Esophagus squamous epithelium (tissue), 5 donors: ENCODE measurements around the gene YEATS4. TPM values are rescaled to one million over a fixed set of nuclear protein-coding genes. Genes with fewer than 3 reads are reported as not detected.

ENCODE experiments used
- DNase-seq: peaks from one replicate; lab custom pipeline; 2025; lab: John Stamatoyannopoulos, UW
- H3K27ac ChIP-seq, 4 donors: fragments of 200-600 bp; sonication (generic); one replicate each; pipeline ENCODE4 v1.5.1; 2016 to 2019; ENCODE audit warnings: mild to moderate bottlenecking in 1 of 4
- H3K27me3 ChIP-seq, 4 donors: fragments of 200-600 bp; sonication (generic); 1 replicate in 3 of 4; 2 replicates in 1 of 4; pipeline versions ENCODE4 v1.5.1 to v1.6.0; 2017 to 2021; ENCODE audit warnings: antibody characterized with exemption in 1 of 4
- H3K36me3 ChIP-seq, 3 donors: fragments of 200-600 bp; sonication (generic); one replicate each; pipeline ENCODE4 v1.5.1; 2016 to 2019
- H3K4me1 ChIP-seq, 3 donors: fragments of 200-600 bp; sonication (generic); one replicate each; pipeline ENCODE4 v1.5.1; 2017 to 2019
- H3K4me3 ChIP-seq, 4 donors: fragments of 200-600 bp; sonication (generic); 1 replicate in 3 of 4; 2 replicates in 1 of 4; pipeline ENCODE4 v1.5.1; 2016 to 2019; ENCODE audit warnings: mild to moderate bottlenecking in 2 of 4, moderate library complexity in 1 of 4
- H3K9me3 ChIP-seq, 3 donors: fragments of 200-600 bp; sonication (generic); one replicate each; pipeline ENCODE4 v1.5.1; 2016 to 2019
- POLR2A ChIP-seq, 4 donors: fragments of 450-650 bp; IDR thresholded peaks; one replicate each; pipeline ENCODE4 v1.6.1; 2017; ENCODE audit warnings: antibody characterized with exemption in 4 of 4, mild to moderate bottlenecking in 4 of 4, moderate library complexity in 3 of 4
- WGBS, 2 donors: methylation state at CpG; one replicate each; pipeline ENCODE4 v1.1.5; 2018; 5-methylcytosine and 5-hydroxymethylcytosine counted together
- intact Hi-C: fragments of 100-400 bp; cut with DNase I; formaldehyde crosslinking; loops from one replicate; pipeline ENCODE4 v1.15.0; 2022
- total RNA-seq, 4 donors: library from RNA; depleted of rRNA; stranded (reverse); fragments of >200 nt; gene quantifications; one replicate each; pipeline ENCODE4 v1.1.0, GENCODE V29; 2016
- TF ChIP-seq, protein P1 (sequence below), 6 experiments: fragments of 450-650 bp in 4 of 6; fragments of 200-600 bp in 2 of 6; sonication (generic) in 2 of 6; IDR thresholded peaks; one replicate each; pipeline ENCODE4 v1.5.1; 2016 to 2019; ENCODE audit warnings: antibody characterized with exemption in 6 of 6, mild to moderate bottlenecking in 4 of 6, moderate library complexity in 4 of 6
- donor health status: DM: yes; HTN: yes; CAD: no.

YEATS4 gene
- total RNA-seq, 4 donors from 2014 or later, result 15.0 to 36.9 (median 26.2) TPM

DNA sequence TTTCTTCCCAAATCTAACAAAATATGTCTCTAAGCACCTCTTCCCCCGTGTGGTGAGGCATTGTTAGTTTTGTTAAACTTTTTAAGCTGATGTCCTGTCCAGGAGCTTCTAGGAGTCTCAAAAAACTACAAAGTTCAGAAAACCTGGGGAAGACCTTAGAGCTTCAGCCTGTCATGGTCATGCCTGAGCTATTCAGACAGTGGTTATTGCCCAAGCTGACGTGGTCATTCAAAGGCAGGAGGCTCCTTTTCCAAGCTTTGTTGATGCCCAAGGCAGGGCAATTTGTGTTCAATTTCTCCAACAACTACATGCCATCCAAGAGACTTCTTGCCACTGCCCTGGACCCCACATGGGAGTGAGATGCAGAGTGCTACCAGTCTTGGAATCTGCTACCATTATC, 17.1 kb upstream of the YEATS4 start:
- TF ChIP-seq, protein P1, sequence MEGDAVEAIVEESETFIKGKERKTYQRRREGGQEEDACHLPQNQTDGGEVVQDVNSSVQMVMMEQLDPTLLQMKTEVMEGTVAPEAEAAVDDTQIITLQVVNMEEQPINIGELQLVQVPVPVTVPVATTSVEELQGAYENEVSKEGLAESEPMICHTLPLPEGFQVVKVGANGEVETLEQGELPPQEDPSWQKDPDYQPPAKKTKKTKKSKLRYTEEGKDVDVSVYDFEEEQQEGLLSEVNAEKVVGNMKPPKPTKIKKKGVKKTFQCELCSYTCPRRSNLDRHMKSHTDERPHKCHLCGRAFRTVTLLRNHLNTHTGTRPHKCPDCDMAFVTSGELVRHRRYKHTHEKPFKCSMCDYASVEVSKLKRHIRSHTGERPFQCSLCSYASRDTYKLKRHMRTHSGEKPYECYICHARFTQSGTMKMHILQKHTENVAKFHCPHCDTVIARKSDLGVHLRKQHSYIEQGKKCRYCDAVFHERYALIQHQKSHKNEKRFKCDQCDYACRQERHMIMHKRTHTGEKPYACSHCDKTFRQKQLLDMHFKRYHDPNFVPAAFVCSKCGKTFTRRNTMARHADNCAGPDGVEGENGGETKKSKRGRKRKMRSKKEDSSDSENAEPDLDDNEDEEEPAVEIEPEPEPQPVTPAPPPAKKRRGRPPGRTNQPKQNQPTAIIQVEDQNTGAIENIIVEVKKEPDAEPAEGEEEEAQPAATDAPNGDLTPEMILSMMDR (IDR thresholded peaks at IDR 0.05), result no peak
- no peak for TF ChIP-seq POLR2A (IDR thresholded peaks at IDR 0.05)
- Histone ChIP-seq H3K27me3 (no peaks in the 10 kb centered on the region), H3K4me3 (no peak overlapping the region), H3K4me1 (peaks cover 0 to 8% (median 2%) of the 10 kb centered on the region in 3 donors), H3K9me3 (no peaks in the 10 kb centered on the region), H3K36me3 (no peaks in the 10 kb centered on the region), H3K27ac (no peak overlapping the region)
- no peak for DNase-seq
- 58 to 61% methylated on average over 2 of the region's 2 CpGs for WGBS, 2 donors
- intact Hi-C loops, result no loop called here

DNA sequence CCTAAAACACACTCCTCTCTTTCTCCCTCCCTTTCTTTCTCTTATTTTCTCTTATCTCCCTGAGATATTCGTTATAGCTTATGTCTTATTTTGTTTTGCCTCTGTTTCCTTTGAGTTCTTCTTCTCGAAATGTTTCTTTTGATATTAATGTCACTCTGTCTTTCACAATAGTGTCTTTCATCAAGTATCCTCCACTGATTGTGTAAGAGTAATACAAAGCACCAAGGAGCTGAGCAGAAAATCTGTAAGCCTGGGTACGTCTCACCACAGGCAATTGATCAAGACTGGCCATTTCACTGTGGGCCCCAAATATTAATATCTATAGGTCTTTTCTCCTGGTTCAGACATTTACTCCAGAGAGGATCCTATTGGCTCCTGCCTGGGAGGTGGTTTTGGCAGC, 16.2 kb upstream of the YEATS4 start:
- DNase-seq, result no peak
- H3K4me1 ChIP-seq, result peaks cover 0 to 7% (median 2%) of the 10 kb centered on the region in 3 donors
- no peaks in the 10 kb centered on the region for H3K27me3 ChIP-seq
- TF ChIP-seq, protein P1 (IDR thresholded peaks at IDR 0.05), result no peak
- TF ChIP-seq POLR2A (IDR thresholded peaks at IDR 0.05), result no peak
- no peak overlapping the region for H3K27ac ChIP-seq
- H3K4me3 ChIP-seq, result no peak overlapping the region
- 69 to 72% methylated on average over 3 of the region's 3 CpGs for WGBS, 2 donors
- no peaks in the 10 kb centered on the region for H3K36me3 ChIP-seq
- intact Hi-C loops, result no loop called here
- no peaks in the 10 kb centered on the region for H3K9me3 ChIP-seq

DNA sequence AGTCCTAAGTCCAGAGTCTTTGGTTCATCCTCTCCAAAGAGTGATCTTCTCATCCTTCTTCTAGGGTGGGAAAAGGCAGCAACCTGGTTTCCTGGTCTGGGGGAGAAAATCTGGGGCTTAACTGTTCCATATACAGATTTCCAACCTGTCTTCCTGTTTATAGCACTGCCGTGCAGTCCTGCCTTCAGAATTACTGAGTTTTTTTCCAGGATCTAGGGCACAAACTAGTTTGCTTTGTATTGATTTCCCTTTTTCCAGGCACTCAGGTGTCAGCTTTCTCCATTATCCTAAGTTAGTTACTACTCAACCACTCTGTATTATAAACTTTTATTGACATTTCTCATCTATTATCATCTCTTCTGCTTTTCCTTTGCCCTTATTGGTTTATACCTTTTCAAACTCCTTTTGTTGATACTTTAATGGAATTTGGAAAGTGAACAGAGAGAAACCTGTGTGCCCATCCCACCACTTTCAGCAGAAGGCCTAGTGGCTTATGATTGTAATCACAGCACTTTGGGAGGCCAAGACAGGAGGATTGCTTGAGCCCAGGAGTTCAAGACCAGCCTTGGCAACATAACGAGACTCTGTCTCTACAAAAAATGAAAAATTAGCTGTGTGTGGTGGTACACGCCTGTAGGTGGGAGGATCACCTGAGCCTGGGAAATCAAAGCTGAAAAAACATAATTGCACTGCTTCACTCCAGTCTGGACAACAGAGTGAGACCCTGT, 15.5 kb upstream of the YEATS4 start:
- DNase-seq, result no peak
- Histone ChIP-seq H3K27me3 (no peaks in the 10 kb centered on the region), H3K4me1 (peaks cover 0 to 7% (median 2%) of the 10 kb centered on the region in 3 donors), H3K4me3 (no peak overlapping the region), H3K27ac (no peak overlapping the region), H3K36me3 (no peaks in the 10 kb centered on the region), H3K9me3 (no peaks in the 10 kb centered on the region)
- intact Hi-C loops, result no loop called here
- WGBS, 2 donors, result 36 to 43% methylated on average over 3 of the region's 3 CpGs
- no peak for TF ChIP-seq POLR2A (IDR thresholded peaks at IDR 0.05)
- TF ChIP-seq, protein P1 (IDR thresholded peaks at IDR 0.05), result no peak

DNA sequence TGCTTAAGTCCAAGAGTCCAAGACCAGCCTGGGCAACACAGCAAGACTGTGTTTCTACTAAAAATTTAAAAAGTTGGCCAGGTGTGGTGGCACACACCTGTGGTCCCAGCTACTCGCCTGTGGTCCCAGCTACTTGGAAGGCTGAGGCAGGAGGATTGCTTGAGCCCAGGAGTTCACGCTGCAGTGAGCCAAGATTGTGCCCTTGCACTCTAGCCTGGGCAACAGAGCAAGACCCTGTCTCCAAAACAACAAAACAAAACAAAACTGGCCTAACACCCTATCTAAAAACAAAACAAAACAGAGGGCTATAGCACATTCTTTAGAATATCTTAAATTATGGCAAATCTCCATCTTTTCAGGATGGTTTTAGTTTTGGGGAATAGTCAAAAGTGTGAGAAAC, 14.5 kb upstream of the YEATS4 start:
- Histone ChIP-seq H3K4me3 (no peak overlapping the region), H3K36me3 (no peaks in the 10 kb centered on the region), H3K27ac (no peak overlapping the region), H3K27me3 (no peaks in the 10 kb centered on the region), H3K4me1 (peaks cover 0 to 7% (median 2%) of the 10 kb centered on the region in 3 donors), H3K9me3 (no peaks in the 10 kb centered on the region)
- no peak for TF ChIP-seq POLR2A (IDR thresholded peaks at IDR 0.05)
- TF ChIP-seq, protein P1 (IDR thresholded peaks at IDR 0.05), result no peak
- intact Hi-C loops, result no loop called here
- 80 to 81% methylated on average over 1 to 2 of the region's 2 CpGs for WGBS, 2 donors
- DNase-seq, result no peak

- TF ChIP-seq, protein P1 (IDR thresholded peaks at IDR 0.05), result no peak
- TF ChIP-seq POLR2A (IDR thresholded peaks at IDR 0.05), result no peak
- 72 to 86% methylated on average over 1 of the region's 1 CpG for WGBS, 2 donors
- no peak for DNase-seq
- H3K36me3 ChIP-seq, result no peaks in the 10 kb centered on the region
- H3K27me3 ChIP-seq, result no peaks in the 10 kb centered on the region
- no peak overlapping the region for H3K4me3 ChIP-seq
- H3K9me3 ChIP-seq, result no peaks in the 10 kb centered on the region
- intact Hi-C loops, result no loop called here
- H3K4me1 ChIP-seq, result peaks cover 0 to 7% (median 2%) of the 10 kb centered on the region in 3 donors
- H3K27ac ChIP-seq, result no peak overlapping the region
These were observed 13.8 kb upstream of the YEATS4 start for GRCh38 chr12:69345742-69346141.
